Keratinocyte (primary cell): ENCODE data around the gene INPP5B. TPM values are rescaled to one million over a fixed set of nuclear protein-coding genes. Genes with fewer than 3 reads are reported as not detected.

Experiments
- DNase-seq: peaks from one replicate; pipeline ENCODE4 v3.0.0-alpha.2; 2011; ENCODE audit warnings: low read depth, missing footprints, low spot score
- FAIRE-seq: peaks from 2 replicates; lab custom pipeline; 2011; peaks lifted over from hg19 to GRCh38; lab: Jason Lieb, UNC
- H2AFZ ChIP-seq: 2 replicates; pipeline ENCODE4 v1.6.0; 2012; ENCODE audit warnings: low read length, control low read depth, inconsistent platforms; ENCODE audit not compliant: control insufficient read depth
- H3K27ac ChIP-seq: 2 replicates; pipeline ENCODE4 v1.5.1; 2011; ENCODE audit warnings: low read length; ENCODE audit not compliant: control insufficient read depth, insufficient read depth
- H3K27me3 ChIP-seq: 3 replicates; pipeline ENCODE4 v1.6.0; 2011; ENCODE audit warnings: low read length; ENCODE audit not compliant: control insufficient read depth, insufficient read depth; ENCODE audit errors: extremely low read depth
- H3K36me3 ChIP-seq, 2 experiments: 2 replicates in 1 of 2; 3 replicates in 1 of 2; pipeline ENCODE4 v1.5.1; 2011; ENCODE audit warnings: low read length in 2 of 2, mild to moderate bottlenecking in 1 of 2; ENCODE audit not compliant: control insufficient read depth in 2 of 2, insufficient read depth in 2 of 2; ENCODE audit errors: extremely low read depth in 1 of 2
- H3K4me1 ChIP-seq: 3 replicates; pipeline ENCODE4 v1.5.1; 2011; ENCODE audit warnings: low read length; ENCODE audit not compliant: control insufficient read depth, insufficient read depth; ENCODE audit errors: extremely low read depth
- H3K4me2 ChIP-seq: 3 replicates; pipeline ENCODE4 v1.6.0; 2011; ENCODE audit warnings: low read depth, low read length; ENCODE audit not compliant: control insufficient read depth, insufficient read depth; ENCODE audit errors: extremely low read depth
- H3K4me3 ChIP-seq, 3 experiments: fragments of 200-600 bp in 1 of 3; sonication (generic) in 1 of 3; 2 replicates in 2 of 3; 3 replicates in 1 of 3; pipeline ENCODE4 v1.5.1; 2011 to 2016; ENCODE audit warnings: low read length in 3 of 3, mild to moderate bottlenecking in 3 of 3, control low read depth in 2 of 3, inconsistent platforms in 1 of 3, low read depth in 1 of 3, mixed read lengths in 1 of 3, mixed run types in 1 of 3, moderate library complexity in 1 of 3; ENCODE audit not compliant: control insufficient read depth in 2 of 3, insufficient read depth in 2 of 3; ENCODE audit errors: extremely low read depth in 1 of 3
- H3K79me2 ChIP-seq: 2 replicates; pipeline ENCODE4 v1.6.0; 2012; ENCODE audit warnings: low read length; ENCODE audit not compliant: control insufficient read depth, insufficient read depth
- H3K9ac ChIP-seq: 3 replicates; pipeline ENCODE4 v1.6.0; 2011; ENCODE audit warnings: low read length; ENCODE audit not compliant: control insufficient read depth, insufficient read depth; ENCODE audit errors: extremely low read depth
- H3K9me1 ChIP-seq: 3 replicates; pipeline ENCODE4 v1.6.0; 2011; ENCODE audit warnings: low read length; ENCODE audit not compliant: control insufficient read depth, insufficient read depth; ENCODE audit errors: extremely low read depth
- H3K9me3 ChIP-seq: 2 replicates; pipeline ENCODE4 v1.5.1; 2012; ENCODE audit warnings: low read depth, low read length; ENCODE audit not compliant: control insufficient read depth
- H4K20me1 ChIP-seq: 3 replicates; pipeline ENCODE4 v1.6.0; 2011; ENCODE audit warnings: low read length; ENCODE audit not compliant: control insufficient read depth, insufficient read depth; ENCODE audit errors: extremely low read depth
- EZH2 ChIP-seq: IDR thresholded peaks from one replicate; pipeline ENCODE4 v1.6.1; 2012; ENCODE audit warnings: inconsistent platforms, mild to moderate bottlenecking, low read length, moderate library complexity
- dilution Hi-C: fragments of 300-500 bp; cut with MboI; formaldehyde crosslinking; loops from one replicate; pipeline ENCODE4 v1.7.0; 2020; ENCODE audit warnings: low sequenced_read_pairs; ENCODE audit not compliant: extremely low pct_ligation_motif_present
- polyA plus RNA-seq, 5 experiments: library from polyadenylated mRNA; depleted of rRNA in 3 of 5; stranded (reverse) in 3 of 5; stranded (forward) in 1 of 5; unstranded in 1 of 5; fragments of >200 nt; gene quantifications; 1 replicate in 1 of 5; 2 replicates in 3 of 5; 3 replicates in 1 of 5; pipeline versions ENCODE4 v1.2.1 to v1.2.3, GENCODE V29; 2011 to 2012; ENCODE audit warnings: missing spikeins in 2 of 5, low read depth in 1 of 5, low replicate concordance in 1 of 5
- TF ChIP-seq, protein P1 (sequence below), 3 experiments: IDR thresholded peaks in 1 of 3; conservative IDR thresholded peaks in 1 of 3; optimal IDR thresholded peaks in 1 of 3; 2 replicates in 2 of 3; 3 replicates in 1 of 3; pipeline versions ENCODE3 to v1.5.1; 2011; ENCODE audit warnings: low read length in 3 of 3, mild to moderate bottlenecking in 3 of 3, moderate library complexity in 2 of 3, control low read depth in 1 of 3, inconsistent platforms in 1 of 3; ENCODE audit not compliant: insufficient read depth in 2 of 3; ENCODE audit errors: extremely low read depth in 1 of 3

INPP5B gene
- polyA plus RNA-seq, 1 donor (not counting 4 experiments of a cell fraction or from before 2014, with no cell fraction given): 6.4 TPM

DNA sequence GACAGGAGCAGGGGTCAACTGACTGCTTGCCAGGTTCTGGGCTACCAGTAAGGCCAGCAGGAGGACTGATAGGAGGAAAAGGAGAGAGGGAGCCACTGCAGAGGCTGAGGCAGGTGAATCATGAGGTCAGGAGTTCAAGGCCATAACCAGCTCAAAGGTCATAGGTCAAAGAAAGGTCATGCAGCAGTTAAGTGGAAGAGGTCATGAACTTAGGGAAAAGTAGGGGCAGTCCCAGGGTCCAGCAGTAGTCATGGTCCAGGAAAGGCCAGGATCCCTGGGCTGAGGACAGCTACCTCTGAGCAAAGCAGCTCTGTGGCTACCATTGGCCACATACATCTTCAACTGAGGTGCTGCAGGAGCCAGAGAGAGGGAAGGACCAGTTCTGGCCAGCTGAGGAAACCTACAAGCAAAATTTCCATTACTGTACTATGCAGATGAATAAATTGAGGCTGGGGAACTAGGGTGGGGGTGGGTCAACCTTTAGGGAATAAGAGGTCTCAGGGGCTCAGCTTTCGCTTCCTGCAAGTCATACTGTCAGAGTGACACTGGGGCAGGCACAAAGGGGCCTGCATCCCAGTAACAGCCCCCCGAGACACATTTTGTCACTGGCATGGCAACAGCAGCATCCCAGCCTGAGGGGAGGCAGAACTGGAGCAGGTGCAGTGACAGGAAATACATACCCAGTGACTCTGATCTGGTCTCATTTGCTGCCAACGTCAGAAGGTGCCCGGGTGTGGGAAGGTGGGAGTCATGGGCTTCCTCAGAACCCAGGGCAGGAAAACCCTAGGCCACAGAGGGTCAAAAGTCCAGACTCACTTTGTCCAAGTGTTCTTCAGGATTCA lies 5.2 kb upstream of the INPP5B start:
- H3K4me3 ChIP-seq: no peak overlapping the region
- FAIRE-seq: no peak
- no peaks in the 10 kb centered on the region for H3K9me1 ChIP-seq
- H3K27ac ChIP-seq: no peak overlapping the region
- H4K20me1 ChIP-seq: no peaks in the 10 kb centered on the region
- TF ChIP-seq, protein P1, sequence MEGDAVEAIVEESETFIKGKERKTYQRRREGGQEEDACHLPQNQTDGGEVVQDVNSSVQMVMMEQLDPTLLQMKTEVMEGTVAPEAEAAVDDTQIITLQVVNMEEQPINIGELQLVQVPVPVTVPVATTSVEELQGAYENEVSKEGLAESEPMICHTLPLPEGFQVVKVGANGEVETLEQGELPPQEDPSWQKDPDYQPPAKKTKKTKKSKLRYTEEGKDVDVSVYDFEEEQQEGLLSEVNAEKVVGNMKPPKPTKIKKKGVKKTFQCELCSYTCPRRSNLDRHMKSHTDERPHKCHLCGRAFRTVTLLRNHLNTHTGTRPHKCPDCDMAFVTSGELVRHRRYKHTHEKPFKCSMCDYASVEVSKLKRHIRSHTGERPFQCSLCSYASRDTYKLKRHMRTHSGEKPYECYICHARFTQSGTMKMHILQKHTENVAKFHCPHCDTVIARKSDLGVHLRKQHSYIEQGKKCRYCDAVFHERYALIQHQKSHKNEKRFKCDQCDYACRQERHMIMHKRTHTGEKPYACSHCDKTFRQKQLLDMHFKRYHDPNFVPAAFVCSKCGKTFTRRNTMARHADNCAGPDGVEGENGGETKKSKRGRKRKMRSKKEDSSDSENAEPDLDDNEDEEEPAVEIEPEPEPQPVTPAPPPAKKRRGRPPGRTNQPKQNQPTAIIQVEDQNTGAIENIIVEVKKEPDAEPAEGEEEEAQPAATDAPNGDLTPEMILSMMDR (optimal IDR thresholded peaks at IDR 0.05 in 1 of 3, IDR thresholded peaks at IDR 0.05 in 1 of 3, conservative IDR thresholded peaks at IDR 0.05 in 1 of 3; ENCODE audit: extremely low read depth in 1 of 3, insufficient read depth in 2 of 3, low read length in 3 of 3): no peak
- no peak for TF ChIP-seq EZH2
- no peaks in the 10 kb centered on the region for H3K9me3 ChIP-seq
- H3K79me2 ChIP-seq: no peaks in the 10 kb centered on the region
- H3K4me2 ChIP-seq: no peak overlapping the region
- no peaks in the 10 kb centered on the region for H3K4me1 ChIP-seq
- no peaks in the 10 kb centered on the region for H3K27me3 ChIP-seq
- H3K36me3 ChIP-seq: peaks cover 0 to 1% of the 10 kb centered on the region in 2 experiments
- DNase-seq: no peak
- H3K9ac ChIP-seq: no peak overlapping the region
- no peak overlapping the region for H2AFZ ChIP-seq
- dilution Hi-C loops: no loop called here

DNA sequence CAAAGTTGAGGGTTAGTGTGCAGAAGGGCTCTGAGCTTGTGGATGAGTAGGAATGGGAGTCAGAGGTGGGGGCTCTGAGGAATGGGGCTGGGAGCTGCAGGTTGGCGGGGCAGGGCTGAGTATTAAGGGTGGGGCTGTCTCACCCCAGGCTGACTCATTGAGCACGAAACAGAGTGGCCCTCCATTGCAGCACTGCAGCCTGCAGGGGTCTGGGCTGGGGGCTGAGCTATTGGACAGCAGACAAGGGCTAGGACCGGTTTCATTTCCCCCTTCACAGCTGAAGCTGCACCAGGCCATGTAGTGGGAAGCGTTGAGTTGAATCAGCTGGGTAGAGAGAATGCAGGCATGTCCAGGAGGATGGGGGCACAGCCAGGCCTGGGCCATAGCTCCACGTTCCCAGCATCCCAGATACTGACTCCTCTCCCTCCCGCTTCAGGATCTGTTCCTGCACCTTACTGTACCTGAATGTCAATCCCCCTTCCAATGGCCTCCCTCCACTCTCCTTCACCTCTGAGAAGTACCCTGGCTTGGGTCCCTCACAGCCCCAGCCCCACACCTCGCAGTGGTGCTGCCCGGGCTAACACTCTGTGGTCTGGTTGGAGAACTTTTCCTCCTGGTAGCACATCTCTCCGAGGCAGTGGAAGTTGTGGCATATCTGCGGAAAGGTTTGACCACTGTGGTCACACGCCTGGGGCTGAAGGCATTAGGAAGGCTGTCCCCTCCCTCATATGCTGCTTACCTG lies 4.4 kb upstream of the INPP5B start:
- Histone ChIP-seq H3K4me3 (no peak overlapping the region), H2AFZ (no peak overlapping the region), H3K4me2 (no peak overlapping the region), H3K9me3 (no peaks in the 10 kb centered on the region), H4K20me1 (no peaks in the 10 kb centered on the region), H3K4me1 (no peaks in the 10 kb centered on the region), H3K27me3 (no peaks in the 10 kb centered on the region), H3K79me2 (no peaks in the 10 kb centered on the region), H3K9ac (no peak overlapping the region), H3K9me1 (no peaks in the 10 kb centered on the region), H3K36me3 (no peaks in the 10 kb centered on the region), H3K27ac (no peak overlapping the region)
- FAIRE-seq (no peak), DNase-seq (no peak)
- dilution Hi-C loops: no loop called here
- TF ChIP-seq EZH2: no peak
- TF ChIP-seq, protein P1 (optimal IDR thresholded peaks at IDR 0.05 in 1 of 3, IDR thresholded peaks at IDR 0.05 in 1 of 3, conservative IDR thresholded peaks at IDR 0.05 in 1 of 3; ENCODE audit: extremely low read depth in 1 of 3, insufficient read depth in 2 of 3, low read length in 3 of 3): no peak
